PC-9 (cell line): ENCODE measurements around the gene BARHL1.

Source experiments
- CTCF ChIP-seq: fragments of 200-600 bp; sonication (generic); conservative IDR thresholded peaks from 2 replicates; pipeline ENCODE4 v1.6.1; 2017; ENCODE audit warnings: mixed run types, antibody characterized with exemption, mild to moderate bottlenecking, moderate library complexity
- EZH2 ChIP-seq: fragments of 200-600 bp; sonication (generic); IDR thresholded peaks from 2 replicates; pipeline ENCODE4 v1.8.0; 2017; ENCODE audit warnings: antibody characterized with exemption, low read depth

GRCh38 chr9:132630811-132631210 lies 48.4 kb downstream of the BARHL1 start:
- TF ChIP-seq CTCF (no peak), EZH2 (no peak)
